Stimulated activated CD8-positive, alpha-beta memory T cell treated with anti-CD3 and anti-CD28 coated beads, Interleukin-4, amount 100 ng/mL, for 4 hours (primary cell): ENCODE results near the gene MUC6.

Experiments
- DNase-seq, 2 donors: peaks; one replicate each; pipeline ENCODE4 v3.0.0-alpha.2; 2020; ENCODE audit warnings: low read depth in 2 of 2, low spot score in 1 of 2

Gene MUC6

GRCh38 chr11:1073261-1073724 is 36.8 kb upstream of the MUC6 start:
- no peak for DNase-seq

- DNase-seq = no peak
Observed at GRCh38 chr11:1072821-1073231, 36.3 kb upstream of the MUC6 start.

- DNase-seq = no peak
Observed at GRCh38 chr11:1072116-1072820, 35.8 kb upstream of the MUC6 start.

- DNase-seq = no peak
Observed at GRCh38 chr11:1071571-1072115, 35.1 kb upstream of the MUC6 start.

GRCh38 chr11:1070594-1071462 is 34.3 kb upstream of the MUC6 start:
- no peak for DNase-seq

- no peak for DNase-seq
Observed at GRCh38 chr11:1069740-1070139, 33.2 kb upstream of the MUC6 start.

- no peak for DNase-seq
Observed at GRCh38 chr11:1067812-1068496, 31.4 kb upstream of the MUC6 start.

- no peak for DNase-seq
Observed at GRCh38 chr11:1064167-1064566, 27.6 kb upstream of the MUC6 start.

GRCh38 chr11:1062075-1062820 is 25.7 kb upstream of the MUC6 start:
- DNase-seq = no peak

GRCh38 chr11:1060852-1061616 is 24.5 kb upstream of the MUC6 start:
- no peak for DNase-seq

- DNase-seq = no peak
Observed at GRCh38 chr11:1060410-1060809, 23.9 kb upstream of the MUC6 start.

GRCh38 chr11:1059759-1060158 is 23.2 kb upstream of the MUC6 start:
- DNase-seq = no peak

GRCh38 chr11:1057806-1058205 is 21.3 kb upstream of the MUC6 start:
- DNase-seq = no peak

- no peak for DNase-seq
Observed at GRCh38 chr11:1055990-1056771, 19.7 kb upstream of the MUC6 start.

- no peak for DNase-seq
Observed at GRCh38 chr11:1055109-1055703, 18.7 kb upstream of the MUC6 start.

- DNase-seq = no peak
Observed at GRCh38 chr11:1054143-1055108, 17.9 kb upstream of the MUC6 start.

- DNase-seq = no peak
Observed at GRCh38 chr11:1053121-1053901, 16.8 kb upstream of the MUC6 start.
